AG10803 (cell line): ENCODE measurements around the gene TMPRSS13.

Source experiments
- DNase-seq: peaks from one replicate; pipeline ENCODE4 v3.0.0; 2010; ENCODE audit warnings: low read depth
- H3K4me3 ChIP-seq: 2 replicates; pipeline ENCODE4 v1.5.1; 2011; ENCODE audit warnings: mild to moderate bottlenecking, low read length, control low read depth
- CTCF ChIP-seq: conservative IDR thresholded peaks from 2 replicates; pipeline ENCODE4 v1.5.1; 2011; ENCODE audit warnings: mild to moderate bottlenecking, low read length, control low read depth, inconsistent platforms

The TMPRSS13 gene

GRCh38 chr11:117972629-117973502 is 43.7 kb upstream of the TMPRSS13 start:
- DNase-seq = no peak
- H3K4me3 ChIP-seq = no peak overlapping the region
- TF ChIP-seq CTCF = no peak

DNA sequence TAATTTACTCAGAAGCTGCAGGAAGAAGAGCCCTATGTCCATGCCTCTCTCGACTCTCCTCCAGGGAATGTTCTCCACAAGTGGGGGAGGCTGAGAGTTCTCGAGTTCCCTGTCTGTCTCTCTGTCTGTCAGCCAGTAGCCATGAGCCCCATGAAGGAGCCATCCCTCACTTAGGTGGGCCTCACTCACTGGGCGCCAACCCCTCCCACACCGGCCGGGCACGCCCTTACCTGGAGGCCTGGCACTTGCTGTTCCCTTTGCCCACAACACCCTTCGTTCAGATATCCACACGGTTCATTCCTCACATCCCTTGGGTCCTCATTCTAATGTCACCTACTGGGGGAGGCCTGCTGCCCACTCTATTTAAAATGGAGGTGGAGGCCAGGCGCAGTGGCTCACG is 42.8 kb upstream of the TMPRSS13 start:
- TF ChIP-seq CTCF = no peak
- DNase-seq = no peak
- H3K4me3 ChIP-seq = no peak overlapping the region

DNA sequence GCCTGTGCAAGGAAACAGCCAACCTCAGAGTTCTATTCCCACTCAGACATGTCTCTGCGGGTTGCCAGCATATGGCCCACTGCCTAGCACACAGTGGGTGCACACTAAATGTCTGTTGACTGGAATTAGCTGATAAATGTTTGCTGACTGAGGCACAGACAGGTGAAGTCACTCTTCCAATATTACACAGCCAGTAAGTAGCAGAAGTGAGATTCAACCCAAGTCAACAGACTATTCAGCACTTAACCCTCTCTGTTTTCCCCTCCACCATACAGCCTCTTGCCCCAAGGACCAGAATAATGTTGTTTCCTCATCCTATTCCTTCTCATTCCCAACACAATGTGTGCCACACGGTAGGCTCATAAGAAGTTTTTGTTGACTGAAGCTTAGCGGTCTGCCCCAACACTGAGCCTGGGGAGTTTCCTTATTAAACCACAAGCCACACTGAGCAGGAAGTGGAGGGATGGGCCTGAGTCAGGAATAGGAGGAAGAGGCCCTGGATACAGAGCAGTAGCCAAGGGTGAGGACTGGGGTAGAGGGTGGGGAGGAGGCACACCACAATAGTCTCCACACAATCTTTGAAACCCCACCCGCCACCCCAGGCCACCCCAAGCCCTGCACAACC is 41.3 kb upstream of the TMPRSS13 start:
- DNase-seq = no peak
- TF ChIP-seq CTCF = no peak
- H3K4me3 ChIP-seq = no peak overlapping the region

DNA sequence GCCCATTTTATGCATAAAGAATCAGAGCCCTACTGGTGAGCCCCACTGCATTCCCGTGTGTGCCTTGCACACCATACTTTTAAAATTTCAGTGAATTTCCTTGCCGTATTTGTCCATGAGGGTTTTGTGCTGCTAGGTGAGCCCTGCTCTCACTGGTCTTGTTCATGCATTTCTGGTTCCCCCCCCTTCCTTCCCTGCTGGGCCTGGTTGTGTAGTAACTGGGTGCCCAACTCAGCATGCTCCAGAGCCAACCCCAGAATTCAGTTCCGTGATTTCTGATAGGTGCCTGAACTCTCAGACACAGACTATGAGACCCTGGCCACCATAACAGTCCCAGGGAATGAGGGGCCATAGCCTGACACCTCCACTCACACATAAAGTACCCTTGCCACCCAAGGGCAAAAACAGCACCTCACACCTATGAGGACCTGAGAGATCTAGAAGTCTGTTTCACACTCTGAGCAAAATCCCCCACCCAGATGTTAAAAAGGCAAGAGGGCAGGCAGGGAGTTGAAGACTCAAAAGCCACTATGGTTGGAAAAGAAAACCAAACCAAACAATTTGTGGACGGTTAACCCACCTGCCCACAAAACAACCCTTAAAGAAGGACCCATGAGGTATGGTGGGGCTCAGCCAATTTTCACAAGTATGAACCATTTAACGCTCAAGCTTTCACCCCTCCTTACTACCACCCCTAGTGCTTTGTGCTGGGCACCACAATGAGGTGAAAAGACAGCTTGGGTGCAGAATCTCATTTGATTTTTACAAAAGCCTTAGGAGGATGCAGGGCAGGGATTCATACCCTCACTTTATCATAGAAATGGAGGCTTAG is 40.2 kb upstream of the TMPRSS13 start:
- TF ChIP-seq CTCF = no peak
- no peak for DNase-seq
- H3K4me3 ChIP-seq = no peak overlapping the region

GRCh38 chr11:117966908-117967307 is 37.7 kb upstream of the TMPRSS13 start:
- H3K4me3 ChIP-seq = no peak overlapping the region
- no peak for DNase-seq
- no peak for TF ChIP-seq CTCF

- no peak for TF ChIP-seq CTCF
- DNase-seq = no peak
- no peak overlapping the region for H3K4me3 ChIP-seq
Measured at GRCh38 chr11:117962826-117963225, 33.6 kb upstream of the TMPRSS13 start.
